SU-DHL-6 (cell line): Measurements from ENCODE around the gene UBTF.

Experiments
- H2AFZ ChIP-seq: fragments of 200-600 bp; sonication (generic); 2 replicates; pipeline ENCODE4 v1.6.1; 2014; ENCODE audit warnings: low read depth, mild to moderate bottlenecking, moderate library complexity, mixed read lengths, antibody characterized with exemption, low read length; ENCODE audit not compliant: severe bottlenecking
- H3F3A ChIP-seq: fragments of 200-600 bp; shearing (Covaris generic); 2 replicates; pipeline ENCODE4 v1.6.0; 2016; ENCODE audit warnings: antibody characterized with exemption, mild to moderate bottlenecking; ENCODE audit not compliant: insufficient read depth
- H3K27ac ChIP-seq: fragments of 200-600 bp; sonication (generic); 2 replicates; pipeline ENCODE4 v1.5.1; 2016; ENCODE audit warnings: low read depth, mild to moderate bottlenecking, low read length, moderate library complexity, mixed read lengths
- H3K27me3 ChIP-seq: fragments of 200-600 bp; sonication (generic), shearing (Covaris generic); 2 replicates; pipeline ENCODE4 v1.6.0; 2014; ENCODE audit warnings: mild to moderate bottlenecking, low read length
- H3K36me3 ChIP-seq: fragments of 200-600 bp; sonication (generic); 2 replicates; pipeline ENCODE4 v1.6.1; 2014; ENCODE audit warnings: mild to moderate bottlenecking, low read length, mixed read lengths
- H3K4me2 ChIP-seq: fragments of 300-600, 200-600 bp; shearing (Covaris generic), sonication (generic); 2 replicates; pipeline ENCODE4 v1.6.0; 2014; ENCODE audit warnings: low read length, low read depth, mild to moderate bottlenecking; ENCODE audit not compliant: poor library complexity, severe bottlenecking
- H3K4me3 ChIP-seq: fragments of 200-600 bp; sonication (generic); 2 replicates; pipeline ENCODE4 v1.5.1; 2014; ENCODE audit warnings: antibody characterized with exemption, low read length, mild to moderate bottlenecking, mixed read lengths; ENCODE audit not compliant: insufficient read depth, poor library complexity, severe bottlenecking
- H3K79me2 ChIP-seq: fragments of 200-600 bp; sonication (generic); 2 replicates; pipeline ENCODE4 v1.6.1; 2014; ENCODE audit warnings: mild to moderate bottlenecking, low read length, moderate library complexity; ENCODE audit not compliant: insufficient read depth
- H3K9ac ChIP-seq: fragments of 200-600 bp; sonication (generic); 2 replicates; pipeline ENCODE4 v1.7.0; 2014; ENCODE audit warnings: mild to moderate bottlenecking, low read length
- H3K9me2 ChIP-seq: fragments of 200-600 bp; sonication (generic); replicated peaks from 2 replicates; pipeline ENCODE4 v1.6.1; 2014; ENCODE audit warnings: low read length; ENCODE audit not compliant: insufficient read depth
- H3K9me3 ChIP-seq: fragments of 200-600 bp; sonication (generic); 2 replicates; pipeline ENCODE4 v1.6.1; 2014; ENCODE audit warnings: low read length, mixed read lengths; ENCODE audit not compliant: insufficient read depth
- H4K20me1 ChIP-seq: fragments of 200-600 bp; sonication (generic); 2 replicates; pipeline ENCODE4 v1.6.1; 2014; ENCODE audit warnings: low read depth, mild to moderate bottlenecking, antibody characterized with exemption, low read length, moderate library complexity, mixed read lengths
- CTCF ChIP-seq: fragments of 200-600 bp; sonication (generic); IDR thresholded peaks from one replicate; pipeline ENCODE4 v1.5.1; 2017; ENCODE audit warnings: antibody characterized with exemption, mild to moderate bottlenecking, low read length, moderate library complexity; ENCODE audit not compliant: insufficient read depth, poor library complexity, severe bottlenecking
- EZH2phosphoT487 ChIP-seq: fragments of 200-600 bp; sonication (generic), shearing (Covaris generic); conservative IDR thresholded peaks from 2 replicates; pipeline ENCODE4 v1.6.1; 2018; ENCODE audit warnings: mild to moderate bottlenecking, antibody characterized with exemption, low read length, moderate library complexity, mixed read lengths

UBTF gene

GRCh38 chr17:44210342-44211192 lies 8.9 kb downstream of the UBTF start:
- Histone ChIP-seq H3K9ac (peak overlapping the region; percentile 85), H3K36me3 (peaks cover 16% of the 10 kb centered on the region), H3K27ac (peak overlapping the region; percentile 88), H3K4me2 (peak overlapping the region; percentile 65), H3K27me3 (no peaks in the 10 kb centered on the region), H3F3A (peaks cover 15% of the 10 kb centered on the region), H3K79me2 (peaks cover 8% of the 10 kb centered on the region; the same call in 1 of the 2 replicates), H3K9me3 (no peaks in the 10 kb centered on the region), H4K20me1 (no peaks in the 10 kb centered on the region), H3K4me3 (peak overlapping the region; percentile 45), H3K9me2 (no peaks in the 10 kb centered on the region), H2AFZ (peak overlapping the region; percentile 8)
- TF ChIP-seq EZH2phosphoT487 (no peak), CTCF (peak; percentile 97)

GRCh38 chr17:44209786-44210341 lies 9.6 kb downstream of the UBTF start:
- Histone ChIP-seq H3K9me2 (no peaks in the 10 kb centered on the region), H2AFZ (no peak overlapping the region), H3K27me3 (no peaks in the 10 kb centered on the region), H3K4me3 (peak overlapping the region; percentile 37), H3K79me2 (peaks cover 7% of the 10 kb centered on the region; the same call in 1 of the 2 replicates), H4K20me1 (no peaks in the 10 kb centered on the region), H3K27ac (peak overlapping the region; percentile 48), H3K4me2 (peak overlapping the region; percentile 65), H3K9ac (peak overlapping the region; percentile 85), H3F3A (peaks cover 18% of the 10 kb centered on the region), H3K9me3 (no peaks in the 10 kb centered on the region), H3K36me3 (peaks cover 11% of the 10 kb centered on the region; the same call in 1 of the 2 replicates)
- TF ChIP-seq EZH2phosphoT487, result no peak
- no peak for TF ChIP-seq CTCF

GRCh38 chr17:44207743-44208142 lies 11.7 kb downstream of the UBTF start:
- TF ChIP-seq CTCF (no peak), EZH2phosphoT487 (no peak)
- H4K20me1 ChIP-seq, result no peaks in the 10 kb centered on the region
- H3F3A ChIP-seq, result peaks cover 28% of the 10 kb centered on the region
- peaks cover 11% of the 10 kb centered on the region; the same call in 1 of the 2 replicates for H3K36me3 ChIP-seq
- H3K4me2 ChIP-seq, result no peak overlapping the region
- no peak overlapping the region for H3K27ac ChIP-seq
- peaks cover 7% of the 10 kb centered on the region; the same call in 1 of the 2 replicates for H3K79me2 ChIP-seq
- no peak overlapping the region for H3K9ac ChIP-seq
- H3K4me3 ChIP-seq, result no peak overlapping the region
- H3K27me3 ChIP-seq, result no peaks in the 10 kb centered on the region
- no peaks in the 10 kb centered on the region for H3K9me3 ChIP-seq
- H2AFZ ChIP-seq, result no peak overlapping the region
- H3K9me2 ChIP-seq, result no peaks in the 10 kb centered on the region
